Prostate gland (tissue), 2 donors: ENCODE measurements around the gene ARID3B. TPM values are rescaled to one million over a fixed set of nuclear protein-coding genes. Genes with fewer than 3 reads are reported as not detected.
"Not testable (repeated sequence)": the region's sequence is repeated elsewhere in the genome, so short reads cannot be mapped to it uniquely, and the experiment has no call there.

ENCODE experiments used
- DNase-seq: peaks from one replicate; pipeline ENCODE4 v3.0.0-alpha.2; 2019; ENCODE audit warnings: low spot score
- H3K27ac ChIP-seq, 2 donors: fragments of 200-600 bp; sonication (generic); 2 replicates each; pipeline ENCODE4 v1.5.1; 2017 to 2019
- H3K27me3 ChIP-seq: fragments of 200-600 bp; sonication (generic); replicated peaks from 2 replicates; pipeline ENCODE4 v1.5.1; 2019; ENCODE audit not compliant: insufficient read depth
- H3K36me3 ChIP-seq, 2 donors: fragments of 200-600 bp; sonication (generic); 1 replicate in 1 of 2; 2 replicates in 1 of 2; pipeline versions ENCODE4 v1.5.1 to v1.8.1; 2017 to 2019
- H3K4me1 ChIP-seq: fragments of 200-600 bp; sonication (generic); replicated peaks from 2 replicates; pipeline ENCODE4 v1.5.1; 2019
- H3K4me3 ChIP-seq, 2 donors: fragments of 200-600 bp; sonication (generic); 2 replicates each; pipeline ENCODE4 v1.5.1; 2017 to 2019
- H3K9me3 ChIP-seq: fragments of 200-600 bp; sonication (generic); 2 replicates; pipeline ENCODE4 v1.5.1; 2017
- CTCF ChIP-seq, 4 experiments: fragments of 200-600 bp in 2 of 4; fragments of 450-650 bp in 2 of 4; sonication (generic) in 2 of 4; IDR thresholded peaks; 1 replicate in 3 of 4; 2 replicates in 1 of 4; pipeline ENCODE4 v1.5.1; 2016 to 2019; ENCODE audit warnings: antibody characterized with exemption in 4 of 4, mild to moderate bottlenecking in 2 of 4, moderate library complexity in 2 of 4
- POLR2A ChIP-seq: fragments of 450-650 bp; IDR thresholded peaks from one replicate; pipeline ENCODE4 v1.6.1; 2016; ENCODE audit warnings: antibody characterized with exemption, mild to moderate bottlenecking
- POLR2AphosphoS5 ChIP-seq: sonication (generic); formaldehyde crosslinking; IDR thresholded peaks from one replicate; pipeline ENCODE4 v1.6.1; 2017; ENCODE audit warnings: antibody characterized with exemption
- WGBS: methylation state at CpG from one replicate; pipeline ENCODE4 v1.1.5; 2018; 5-methylcytosine and 5-hydroxymethylcytosine counted together
- intact Hi-C: fragments of 100-400 bp; cut with DNase I; formaldehyde crosslinking; loops from one replicate; pipeline ENCODE4 v1.14.2; 2022
- total RNA-seq, 2 donors: library from RNA; depleted of rRNA; stranded (reverse); fragments of >200 nt; gene quantifications; one replicate each; pipeline ENCODE4 v1.1.0, GENCODE V29; 2016

Gene ARID3B
- total RNA-seq, 2 donors from 2014 or later: 5.1 to 36.7 TPM

GRCh38 chr15:74628199-74628598 lies 87.2 kb downstream of the ARID3B start:
- no peak for DNase-seq
- no peaks in the 10 kb centered on the region for H3K4me1 ChIP-seq
- intact Hi-C loops: no loop called here

GRCh38 chr15:74628949-74629348 lies 87.9 kb downstream of the ARID3B start:
- TF ChIP-seq POLR2A: no peak
- no peak for TF ChIP-seq POLR2AphosphoS5
- TF ChIP-seq CTCF (IDR thresholded peaks at IDR 0.05): no peak
- Histone ChIP-seq H3K9me3 (no peaks in the 10 kb centered on the region), H3K4me1 (no peaks in the 10 kb centered on the region), H3K27me3 (no peaks in the 10 kb centered on the region), H3K4me3 (no peak overlapping the region), H3K27ac (no peak overlapping the region), H3K36me3 (peaks cover 14 to 50% of the 10 kb centered on the region in 2 donors)
- no peak for DNase-seq
- WGBS: 51% methylated on average over 5 of the region's 5 CpGs
- intact Hi-C loops: no loop called here

More at GRCh38 chr15:74628199-74628598, 87.2 kb downstream of the ARID3B start:
- no peak overlapping the region for H3K4me3 ChIP-seq
- H3K9me3 ChIP-seq: no peaks in the 10 kb centered on the region
- no peaks in the 10 kb centered on the region for H3K27me3 ChIP-seq
- TF ChIP-seq CTCF (IDR thresholded peaks at IDR 0.05): no peak
- no peak for TF ChIP-seq POLR2A
- no peak for TF ChIP-seq POLR2AphosphoS5
- 81% methylated on average over 3 of the region's 3 CpGs for WGBS
- H3K36me3 ChIP-seq: peaks cover 14 to 57% of the 10 kb centered on the region in 2 donors
- no peak overlapping the region for H3K27ac ChIP-seq

GRCh38 chr15:74629696-74630095 lies 88.7 kb downstream of the ARID3B start:
- H3K4me1 ChIP-seq, H3K27me3 ChIP-seq, DNase-seq, H3K9me3 ChIP-seq, H3K4me3 ChIP-seq, H3K27ac ChIP-seq: not testable (repeated sequence)
- 75% methylated on average over 9 of the region's 10 CpGs for WGBS
- peaks cover 13 to 46% of the 10 kb centered on the region in 2 donors for H3K36me3 ChIP-seq
- intact Hi-C loops: loop anchor here (5.0 kb wide), 3 partner anchors 68 to 323 kb away; partner anchors contain the start of gene EDC3

GRCh38 chr15:74630284-74631086 lies 89.5 kb downstream of the ARID3B start:
- WGBS: 84% methylated on average over 6 of the region's 6 CpGs
- H3K4me3 ChIP-seq: no peak overlapping the region
- H3K27me3 ChIP-seq: no peaks in the 10 kb centered on the region
- H3K4me1 ChIP-seq: no peaks in the 10 kb centered on the region
- H3K27ac ChIP-seq: no peak overlapping the region
- H3K9me3 ChIP-seq: no peaks in the 10 kb centered on the region
- DNase-seq: no peak
- intact Hi-C loops: loop anchor here (5.0 kb wide), 3 partner anchors 67 to 322 kb away; partner anchors contain the start of gene EDC3
- peaks cover 9 to 38% of the 10 kb centered on the region in 2 donors for H3K36me3 ChIP-seq
- no peak for TF ChIP-seq POLR2AphosphoS5
- TF ChIP-seq POLR2A: no peak
- no peak for TF ChIP-seq CTCF (IDR thresholded peaks at IDR 0.05)

GRCh38 chr15:74631087-74631385 lies 90.0 kb downstream of the ARID3B start:
- no peak overlapping the region for H3K27ac ChIP-seq
- TF ChIP-seq CTCF (IDR thresholded peaks at IDR 0.05) (no peak), POLR2A (no peak), POLR2AphosphoS5 (no peak)
- H3K36me3 ChIP-seq: peaks cover 9 to 32% of the 10 kb centered on the region in 2 donors
- DNase-seq: no peak
- no peaks in the 10 kb centered on the region for H3K9me3 ChIP-seq
- 77% methylated on average over 3 of the region's 3 CpGs for WGBS
- no peaks in the 10 kb centered on the region for H3K4me1 ChIP-seq
- H3K4me3 ChIP-seq: no peak overlapping the region
- intact Hi-C loops: loop anchor here (5.0 kb wide), 3 partner anchors 66 to 321 kb away; partner anchors contain the start of gene EDC3
- H3K27me3 ChIP-seq: no peaks in the 10 kb centered on the region
